C4-2B (cell line): ENCODE measurements around the gene CHN2.

Experiments
- CTCF ChIP-seq: fragments of 450-650 bp; conservative IDR thresholded peaks from 2 replicates; pipeline ENCODE4 v1.5.1; 2017; ENCODE audit warnings: mild to moderate bottlenecking
- ZFX ChIP-seq: fragments of 450-650 bp; IDR thresholded peaks from 2 replicates; pipeline ENCODE4 v1.6.1; 2017

DNA sequence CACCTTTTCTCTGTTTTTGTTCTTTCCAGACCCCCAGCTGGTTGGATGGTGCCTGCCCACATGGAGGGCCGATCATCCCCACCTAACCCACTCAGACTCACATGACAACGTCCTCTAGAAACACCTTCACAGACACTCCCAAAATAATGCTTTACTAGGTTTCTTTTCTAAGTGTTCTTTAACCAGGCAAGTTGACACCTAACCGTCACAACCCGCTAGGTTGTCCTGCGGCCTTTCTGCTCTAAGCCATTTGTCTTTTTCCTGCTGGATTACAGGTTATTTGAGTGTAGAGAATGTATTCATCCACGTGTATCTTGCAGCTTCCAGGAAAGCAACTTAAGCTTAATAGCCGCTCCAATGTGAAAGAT, 54.8 kb downstream of the CHN2 start:
- no peak for TF ChIP-seq ZFX
- TF ChIP-seq CTCF = no peak
